HG03097 (cell line): ENCODE measurements around the gene APBB1.

Source experiments
- ATAC-seq: cut with Tn5 transposase; IDR thresholded peaks from one replicate; pipeline ENCODE4 v1.9.1; 2021; ENCODE audit not compliant: unreplicated experiment, low FRiP score

APBB1 gene

DNA sequence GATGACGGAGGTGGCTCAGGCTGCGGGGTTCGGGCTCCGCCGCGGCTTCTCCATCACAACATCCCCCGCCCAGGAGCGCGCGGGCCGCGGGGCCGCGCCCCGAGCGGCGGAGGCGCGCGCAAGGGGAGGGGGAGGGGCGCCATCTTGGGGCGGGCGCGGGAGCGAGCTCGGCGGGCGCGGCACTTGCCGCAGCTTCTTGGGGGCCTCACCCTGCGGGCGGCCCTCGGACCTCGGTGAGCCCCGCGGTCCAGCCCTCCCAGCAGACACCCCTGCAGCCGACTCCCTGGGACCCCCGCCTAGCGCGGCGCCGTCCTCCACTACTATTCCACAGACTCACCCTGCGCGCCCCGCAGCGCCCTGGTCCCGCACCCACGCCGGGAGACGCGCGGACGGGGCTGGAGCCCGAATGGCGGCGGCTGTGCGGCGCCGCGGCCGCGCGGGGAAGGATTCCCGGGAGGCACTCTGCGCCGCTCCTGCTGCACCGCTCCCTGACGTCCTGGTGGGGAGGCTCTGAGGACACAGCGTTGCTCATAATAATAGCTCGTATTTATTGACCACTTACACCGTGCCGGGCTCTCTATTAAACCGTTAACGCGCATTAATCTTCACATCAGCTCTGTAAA, at the start of gene APBB1:
APBB1 (minus strand) TSS at position 86 of the 623 bp plus-strand sequence. CDS start 7,747 bp downstream, outside the sequence.
- ATAC-seq = no peak

DNA sequence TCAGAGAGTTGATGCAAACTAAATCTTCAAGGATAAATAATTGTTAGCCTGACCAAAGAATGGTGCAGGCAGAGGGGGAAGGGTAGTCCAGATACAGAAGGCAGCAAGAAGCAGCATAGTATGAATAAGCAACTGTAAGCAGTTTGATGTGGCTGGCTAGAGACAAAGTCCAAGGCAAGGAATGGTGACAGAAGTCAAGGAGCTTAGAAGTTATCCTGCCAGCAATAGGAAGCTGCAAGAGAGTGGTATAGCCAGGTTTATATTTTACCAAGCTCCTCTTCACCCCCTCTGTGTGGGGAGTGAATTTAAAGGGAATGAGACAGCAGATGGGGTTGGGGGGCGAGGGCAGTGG, 40.2 kb upstream of the APBB1 start:
- ATAC-seq = no peak

- ATAC-seq = no peak
These were observed 39.6 kb upstream of the APBB1 start for GRCh38 chr11:6458352-6459098.

DNA sequence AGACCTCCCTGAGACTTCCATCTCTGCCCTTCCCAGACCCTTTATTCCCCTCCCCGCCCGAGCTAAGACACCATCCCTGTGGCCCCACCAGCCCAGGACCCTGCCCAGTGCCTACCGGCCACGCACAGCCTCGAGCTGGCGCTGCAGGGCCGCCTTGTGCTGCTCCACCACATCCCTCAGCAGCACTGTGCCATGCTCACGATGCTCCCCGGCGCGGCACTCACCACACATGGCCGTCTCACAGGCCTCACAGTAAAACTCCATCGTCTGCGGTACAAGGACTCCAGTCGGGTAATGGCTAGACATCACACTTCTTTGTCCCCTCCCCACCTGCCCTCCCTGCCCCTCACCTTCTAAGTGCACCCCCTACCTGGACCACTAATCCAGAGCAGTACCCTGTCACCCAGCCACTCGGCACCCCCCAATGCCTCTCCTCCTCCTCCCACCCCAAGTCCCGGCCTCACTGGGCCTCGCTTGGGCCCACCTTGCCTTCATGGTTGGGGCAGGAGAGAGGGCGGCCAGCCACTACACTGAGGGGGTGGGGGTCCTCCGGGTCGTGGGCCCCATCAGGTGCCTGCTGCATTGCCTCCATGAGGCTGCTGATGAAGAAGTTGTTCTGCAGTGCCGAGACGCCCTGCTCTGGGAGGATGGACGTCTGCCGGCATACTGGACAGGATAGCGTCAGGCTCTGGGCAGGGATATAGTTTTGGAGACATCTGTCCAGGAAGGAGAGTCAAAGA, 38.9 kb upstream of the APBB1 start:
- ATAC-seq = no peak

DNA sequence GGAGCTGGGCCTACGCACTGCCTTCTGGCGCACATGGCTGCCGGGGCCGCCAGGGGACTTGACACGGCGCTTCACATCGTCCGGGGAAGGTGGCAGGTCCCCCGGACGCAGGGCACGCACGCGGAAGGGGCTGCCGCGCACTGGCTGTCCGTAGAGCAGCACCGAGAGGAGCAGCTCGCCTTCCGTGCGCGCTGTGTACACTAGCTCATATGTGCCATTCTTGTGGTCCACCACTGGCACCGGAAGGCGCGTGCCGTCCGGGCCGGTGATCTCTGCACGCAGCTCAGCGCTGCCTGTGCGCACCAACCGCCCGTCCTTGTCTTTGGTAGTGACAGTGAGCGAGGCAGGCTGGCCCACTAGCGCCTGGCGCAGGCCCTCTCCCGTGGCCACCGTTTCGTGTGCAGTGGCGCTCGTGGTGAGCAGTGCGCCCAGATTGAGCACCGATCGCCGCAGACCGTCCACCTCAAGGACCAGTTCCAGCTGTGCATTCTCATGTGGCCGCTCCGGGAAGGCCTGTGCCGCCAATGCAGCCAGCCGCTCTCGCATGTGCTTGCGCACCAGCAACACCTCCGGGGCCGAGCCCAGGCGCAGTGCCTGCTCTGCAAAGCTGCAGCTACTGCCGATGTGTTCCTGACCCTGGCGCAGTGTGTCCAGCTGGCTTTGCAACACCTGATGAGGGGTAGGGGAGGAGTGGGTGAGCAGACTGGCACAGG, 37.6 kb upstream of the APBB1 start:
- no peak for ATAC-seq

GRCh38 chr11:6455070-6455469, 36.2 kb upstream of the APBB1 start:
- ATAC-seq = no peak

- ATAC-seq = no peak
These were observed 34.3 kb upstream of the APBB1 start for GRCh38 chr11:6453152-6453551.

DNA sequence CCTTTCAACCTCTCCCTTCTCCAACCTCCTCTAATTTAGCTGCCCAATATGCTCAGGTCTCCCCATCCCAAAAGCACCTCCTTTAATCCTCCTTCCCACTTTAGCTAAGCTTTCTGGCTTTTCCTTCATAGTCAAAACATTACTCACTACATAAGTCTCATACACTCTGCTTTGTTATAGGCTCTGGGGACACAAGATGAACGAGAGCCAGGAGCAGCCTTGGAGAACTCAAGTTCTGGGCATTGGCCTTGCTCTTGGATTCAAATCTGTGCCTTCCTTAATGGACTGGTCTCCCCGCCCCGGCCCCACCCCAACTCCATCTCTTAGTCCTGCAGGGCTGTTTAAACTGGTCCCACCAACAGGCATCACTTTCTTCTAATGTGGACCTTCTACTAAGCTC, 33.3 kb upstream of the APBB1 start:
- ATAC-seq = no peak

GRCh38 chr11:6448574-6448973, 29.7 kb upstream of the APBB1 start:
- no peak for ATAC-seq

DNA sequence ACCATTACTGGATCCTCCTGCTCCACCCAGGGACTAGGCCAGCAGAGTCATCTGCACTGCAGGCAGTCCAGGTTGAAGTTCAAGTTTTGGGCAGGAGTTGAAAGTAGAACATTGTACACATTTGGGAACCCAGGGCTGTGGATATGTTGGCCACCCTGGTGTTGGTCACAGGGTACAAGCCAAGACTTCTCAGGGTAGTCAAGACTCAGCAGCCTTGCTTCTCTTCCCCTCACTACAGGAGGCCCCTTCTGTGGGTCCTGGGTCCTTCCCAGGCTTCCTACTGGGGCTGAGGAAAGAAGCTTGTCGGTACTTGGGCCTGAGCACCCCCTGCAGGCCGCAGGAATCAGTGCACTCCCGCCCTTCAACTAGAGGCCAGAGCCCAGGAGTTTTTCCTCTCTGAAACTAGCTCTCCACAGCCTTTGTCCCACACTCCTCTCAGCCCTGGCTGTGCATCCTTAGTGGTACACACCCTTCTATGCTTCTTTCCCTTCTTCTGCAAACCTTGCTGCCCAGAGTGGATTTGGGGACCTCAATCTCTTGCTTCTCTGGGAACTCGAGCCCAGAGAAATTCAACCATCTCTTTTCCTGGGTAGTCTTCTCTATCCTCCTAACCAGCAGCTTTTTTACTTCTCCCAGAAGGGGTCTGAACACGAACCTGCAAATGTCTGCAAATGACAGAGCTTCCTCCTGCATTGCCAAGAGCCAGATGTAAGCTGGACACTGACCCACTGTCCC, 24.5 kb upstream of the APBB1 start:
- no peak for ATAC-seq

DNA sequence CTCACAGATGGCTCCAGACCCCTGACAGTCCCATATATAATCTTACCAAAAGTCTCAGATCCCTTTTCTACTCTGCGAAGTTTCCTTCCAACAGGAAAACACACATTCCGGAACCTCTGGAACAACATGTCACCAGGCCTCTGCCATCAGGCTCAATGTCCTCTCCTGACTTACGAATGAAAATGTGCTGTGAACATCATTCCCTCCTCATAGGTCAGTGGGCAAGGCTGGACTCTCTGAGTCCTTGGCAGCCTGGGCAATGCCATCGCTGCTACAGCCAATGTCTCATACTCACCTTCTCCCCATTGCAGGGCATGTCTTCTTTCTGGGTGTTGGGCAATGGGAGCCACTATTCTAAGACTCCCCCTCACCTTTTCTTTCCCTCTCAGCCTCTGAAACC, 23.5 kb upstream of the APBB1 start:
- no peak for ATAC-seq

DNA sequence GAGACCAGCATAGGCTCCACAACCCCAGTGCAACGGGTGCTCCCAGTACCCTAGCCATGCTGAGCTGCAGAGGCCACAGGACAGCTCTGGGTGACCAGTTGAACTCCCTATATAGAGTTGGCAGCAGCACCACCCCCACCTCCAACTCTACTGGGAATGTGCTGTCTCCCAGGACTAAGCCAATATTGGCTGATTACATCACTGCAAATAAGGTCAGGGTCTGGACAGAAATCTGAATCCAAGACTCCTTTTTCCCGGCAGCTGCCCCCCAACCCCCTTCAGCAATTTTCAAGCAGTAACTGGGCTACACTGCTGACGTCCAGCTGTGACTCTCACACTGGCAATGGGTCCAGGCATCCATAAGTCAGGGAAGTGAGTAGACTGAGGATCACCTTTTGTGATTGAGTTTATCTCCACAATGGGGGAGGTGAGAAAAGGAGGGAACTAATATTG, 22.0 kb upstream of the APBB1 start, which contains the start of gene HPX:
HPX (minus strand) TSS at position 82 of the 453 bp plus-strand sequence; CDS start at position 58, 24 bp downstream.
- ATAC-seq = no peak

GRCh38 chr11:6438979-6439571, 20.2 kb upstream of the APBB1 start:
- no peak for ATAC-seq

DNA sequence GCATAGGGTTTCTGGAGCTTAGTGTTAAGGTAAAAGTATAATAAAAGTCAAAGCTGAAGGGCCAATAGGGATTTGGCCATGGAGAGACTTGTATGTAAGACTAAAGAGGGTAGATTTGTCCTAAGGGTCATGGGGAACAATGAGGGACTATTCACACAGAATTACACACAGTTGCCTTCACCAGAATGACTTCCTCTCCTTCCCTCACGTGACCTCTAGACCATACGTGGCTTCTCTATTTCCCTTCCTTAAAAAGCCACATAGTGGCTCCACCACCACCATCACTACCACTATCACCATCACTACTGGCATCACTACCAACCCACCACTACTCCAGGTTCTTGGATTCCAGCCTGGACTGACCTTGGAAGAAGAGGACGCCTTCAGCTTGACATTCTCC, 19.1 kb upstream of the APBB1 start:
- ATAC-seq = no peak

DNA sequence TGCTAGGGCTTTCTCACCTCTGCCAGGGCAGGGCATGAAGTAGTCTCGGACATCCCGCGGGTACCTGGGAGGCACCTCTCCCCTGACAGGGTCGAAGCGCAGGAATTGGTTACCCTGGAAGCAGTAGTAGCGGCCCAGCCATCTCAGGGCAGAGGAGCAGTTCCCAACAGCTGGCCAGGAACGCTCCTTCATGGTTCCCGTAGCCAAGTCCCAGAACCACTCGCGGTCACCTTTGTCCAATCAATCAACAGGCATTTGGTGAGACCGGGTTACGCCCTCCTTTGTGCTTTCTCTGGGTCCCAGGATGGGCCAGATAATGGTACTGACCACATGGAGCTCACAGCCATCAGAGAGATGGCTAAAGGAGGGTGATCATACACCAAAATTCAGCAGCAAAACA, 18.5 kb upstream of the APBB1 start:
- no peak for ATAC-seq

DNA sequence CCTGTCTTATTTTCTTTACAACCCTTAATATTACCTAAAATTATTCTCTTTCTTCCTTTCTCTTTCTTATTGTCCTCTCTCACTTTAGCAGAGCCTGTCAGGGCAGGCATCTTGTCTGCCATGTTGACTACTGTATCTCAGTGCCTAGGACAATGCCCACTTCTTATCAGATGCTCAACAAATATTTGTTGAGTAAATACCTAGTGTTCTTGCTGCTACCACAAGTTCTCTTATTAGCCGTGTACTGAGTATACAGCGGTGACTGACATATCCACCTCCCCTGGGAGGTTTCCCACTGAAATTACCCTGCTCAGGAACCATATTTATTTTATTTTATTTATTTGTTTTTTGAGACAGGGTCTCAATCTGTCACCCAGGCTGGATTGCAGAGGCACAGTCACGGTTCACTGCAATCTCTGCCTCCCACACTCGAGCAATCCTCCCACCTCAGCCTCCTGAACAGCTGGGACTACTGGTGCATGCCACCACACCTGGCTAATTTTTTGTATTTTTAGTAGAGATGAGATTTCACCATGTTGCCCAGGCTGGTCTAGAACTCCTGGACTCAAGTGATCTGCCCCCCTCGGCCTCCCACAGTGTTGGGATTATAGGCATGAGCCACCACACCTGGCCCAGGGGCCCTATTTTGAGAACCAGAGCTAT, 15.2 kb upstream of the APBB1 start:
- no peak for ATAC-seq

GRCh38 chr11:6431861-6432260, 13.0 kb upstream of the APBB1 start:
- no peak for ATAC-seq

DNA sequence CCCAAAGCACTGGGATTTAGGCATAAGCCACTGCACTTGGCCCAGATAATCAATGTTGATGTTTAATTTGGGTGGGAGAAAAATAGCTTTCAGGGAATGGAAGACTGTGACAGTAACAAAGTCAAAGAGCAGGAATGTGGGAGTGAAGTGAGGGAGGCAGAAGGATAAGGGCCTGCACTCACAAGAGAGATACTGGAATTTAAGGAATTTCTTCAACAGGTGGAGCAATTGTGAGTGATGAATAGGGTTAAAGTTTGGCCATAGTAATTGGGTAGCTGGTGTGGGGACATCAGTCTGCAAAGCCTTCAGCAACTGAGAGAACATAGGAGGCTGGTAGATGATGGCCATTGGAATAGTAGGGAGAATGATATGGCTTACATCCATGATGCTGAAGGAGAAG, 8.6 kb upstream of the APBB1 start:
- no peak for ATAC-seq

- no peak for ATAC-seq
These were observed 1.8 kb upstream of the APBB1 start for GRCh38 chr11:6420677-6421076.
